ENCODE data around the gene DST.

- TF ChIP-seq CTCF (IDR thresholded peaks at IDR 0.05 in 4 of 5, conservative IDR thresholded peaks at IDR 0.05 in 1 of 5), result no peak
- TF ChIP-seq POLR2A (IDR thresholded peaks at IDR 0.05), result no peak
Measured at GRCh38 chr6:56481957-56482356, 160.7 kb downstream of the DST start.

Data from gastrocnemius medialis (tissue), 4 donors.